GM18520 (cell line): ENCODE data around the gene MAN1A2.

Experiments used
- ATAC-seq: cut with Tn5 transposase; IDR thresholded peaks from one replicate; pipeline ENCODE4 v1.9.1; 2021; ENCODE audit not compliant: unreplicated experiment

MAN1A2 gene

GRCh38 chr1:117359561-117360289, 7.5 kb upstream of the MAN1A2 start:
- ATAC-seq: no peak

DNA sequence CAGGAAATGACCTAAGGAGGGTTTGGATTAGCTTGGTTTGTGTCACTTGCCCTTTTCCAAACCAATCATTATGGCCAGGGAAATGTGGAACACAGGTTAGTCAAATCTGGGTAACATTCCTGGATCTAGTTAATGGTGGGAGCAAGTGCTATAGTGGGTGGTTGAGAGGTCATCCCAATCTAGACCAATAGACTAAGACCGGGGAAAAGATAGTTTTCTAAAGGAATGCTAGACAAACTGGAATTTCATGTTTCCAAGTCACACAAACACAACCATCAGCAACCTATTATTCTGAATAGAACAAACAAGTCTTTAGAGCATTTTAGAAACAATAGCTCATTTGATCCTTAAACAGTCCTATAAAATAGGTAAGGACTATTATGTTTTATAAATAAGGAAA, 4.3 kb upstream of the MAN1A2 start:
- no peak for ATAC-seq

DNA sequence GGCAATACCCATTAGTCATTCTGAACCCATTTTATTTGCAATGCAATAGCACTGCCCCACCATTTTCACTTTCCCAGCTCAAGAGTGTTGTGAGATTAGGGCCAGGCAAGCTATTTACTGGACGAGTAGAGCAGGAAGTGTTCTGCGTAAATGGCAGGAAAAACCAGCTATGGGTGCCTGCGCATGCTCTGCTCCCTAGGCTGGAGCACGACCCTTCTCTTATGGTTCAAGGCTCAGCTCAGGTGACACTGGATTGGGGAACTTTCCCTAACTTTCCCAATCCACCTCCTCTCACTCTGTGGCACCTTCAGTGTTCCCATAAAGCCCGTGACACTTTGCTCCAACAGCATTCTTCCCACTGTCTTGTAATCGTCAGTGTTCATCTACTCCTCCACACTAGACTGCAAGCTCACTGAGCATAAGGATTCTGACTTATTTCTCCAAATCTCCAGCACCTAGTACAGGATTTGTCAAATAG, 3.6 kb upstream of the MAN1A2 start:
- no peak for ATAC-seq

GRCh38 chr1:117364240-117364639, 3.0 kb upstream of the MAN1A2 start:
- no peak for ATAC-seq

DNA sequence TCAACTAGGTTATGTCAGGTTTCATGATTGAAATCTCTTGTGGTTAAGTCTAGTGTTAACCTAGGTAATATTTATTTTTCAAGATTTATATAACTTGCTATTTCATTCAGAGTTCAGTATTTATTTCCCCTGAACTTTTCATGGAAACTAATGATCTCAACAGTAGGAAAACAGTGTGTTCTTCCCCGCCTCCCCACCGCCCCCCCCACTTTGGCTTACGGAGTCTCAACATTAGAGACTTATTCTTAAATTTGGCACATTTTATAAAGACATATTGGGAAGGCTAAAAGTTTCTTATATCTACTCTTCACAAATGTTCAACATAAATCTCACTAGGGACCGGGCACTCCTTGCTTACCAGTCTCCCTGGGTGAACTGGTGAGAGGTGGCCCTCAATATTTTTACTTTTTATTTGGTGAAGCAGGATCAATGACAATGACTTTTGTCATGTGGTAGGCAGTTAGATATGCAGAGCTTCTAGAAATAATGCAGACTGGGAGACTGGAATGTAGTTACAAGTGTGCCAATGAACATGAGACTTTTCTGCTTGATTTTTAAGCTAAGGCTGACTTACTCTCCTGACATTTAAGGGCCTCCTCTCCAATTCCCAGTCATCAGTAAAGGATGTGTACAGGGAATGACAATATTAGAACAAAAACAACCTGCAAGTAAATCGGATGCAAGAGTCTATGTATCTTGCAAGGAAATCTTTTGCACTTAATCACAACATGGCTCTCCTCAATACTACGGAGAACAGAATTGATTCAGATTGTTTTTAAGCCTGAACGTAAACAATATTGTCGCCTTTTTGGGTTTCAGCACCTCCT, 1.7 kb upstream of the MAN1A2 start:
- ATAC-seq: no peak

DNA sequence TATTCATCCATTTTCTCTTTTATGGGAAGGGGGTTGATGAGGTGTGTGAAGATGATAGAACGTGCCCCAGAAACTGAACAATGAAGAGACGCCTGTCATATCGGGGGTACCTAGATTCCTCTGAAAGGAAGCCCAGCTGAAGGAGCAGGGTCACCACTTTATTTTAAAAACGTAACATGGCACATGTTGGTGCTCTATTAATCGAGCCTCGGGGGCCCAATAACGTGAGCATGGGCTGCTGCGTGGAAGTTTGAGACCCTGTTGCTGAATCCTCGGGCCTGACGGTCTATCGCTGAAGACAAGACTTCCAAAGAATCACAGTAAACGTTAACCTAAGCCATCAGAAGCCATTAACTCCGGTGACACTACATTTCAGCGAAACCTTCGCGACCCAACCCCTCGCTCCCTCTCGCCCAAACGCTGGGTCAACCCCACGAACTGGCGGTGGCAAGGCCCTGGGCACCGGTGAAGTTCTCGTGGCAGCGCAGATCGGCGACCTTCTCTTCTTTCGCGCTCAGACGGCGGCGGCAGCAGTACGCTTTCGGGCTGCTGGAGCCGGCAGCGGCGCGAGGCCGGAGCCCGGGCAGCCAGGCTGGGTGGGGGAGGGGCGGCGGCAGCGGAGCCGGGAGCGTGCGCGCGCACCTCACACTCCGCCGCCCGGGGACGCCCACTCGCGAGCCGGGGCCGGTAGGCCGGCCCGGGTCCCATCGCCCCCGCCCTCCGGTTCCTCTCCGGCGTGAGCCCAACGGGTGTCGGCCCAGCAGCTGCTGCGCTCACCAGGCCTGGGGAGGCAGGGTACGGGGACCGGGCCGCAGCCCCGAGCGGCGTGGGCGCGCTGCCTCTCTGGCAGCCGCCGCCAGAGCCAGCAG, 838 bp upstream of the MAN1A2 start:
- ATAC-seq: peak; percentile 32

DNA sequence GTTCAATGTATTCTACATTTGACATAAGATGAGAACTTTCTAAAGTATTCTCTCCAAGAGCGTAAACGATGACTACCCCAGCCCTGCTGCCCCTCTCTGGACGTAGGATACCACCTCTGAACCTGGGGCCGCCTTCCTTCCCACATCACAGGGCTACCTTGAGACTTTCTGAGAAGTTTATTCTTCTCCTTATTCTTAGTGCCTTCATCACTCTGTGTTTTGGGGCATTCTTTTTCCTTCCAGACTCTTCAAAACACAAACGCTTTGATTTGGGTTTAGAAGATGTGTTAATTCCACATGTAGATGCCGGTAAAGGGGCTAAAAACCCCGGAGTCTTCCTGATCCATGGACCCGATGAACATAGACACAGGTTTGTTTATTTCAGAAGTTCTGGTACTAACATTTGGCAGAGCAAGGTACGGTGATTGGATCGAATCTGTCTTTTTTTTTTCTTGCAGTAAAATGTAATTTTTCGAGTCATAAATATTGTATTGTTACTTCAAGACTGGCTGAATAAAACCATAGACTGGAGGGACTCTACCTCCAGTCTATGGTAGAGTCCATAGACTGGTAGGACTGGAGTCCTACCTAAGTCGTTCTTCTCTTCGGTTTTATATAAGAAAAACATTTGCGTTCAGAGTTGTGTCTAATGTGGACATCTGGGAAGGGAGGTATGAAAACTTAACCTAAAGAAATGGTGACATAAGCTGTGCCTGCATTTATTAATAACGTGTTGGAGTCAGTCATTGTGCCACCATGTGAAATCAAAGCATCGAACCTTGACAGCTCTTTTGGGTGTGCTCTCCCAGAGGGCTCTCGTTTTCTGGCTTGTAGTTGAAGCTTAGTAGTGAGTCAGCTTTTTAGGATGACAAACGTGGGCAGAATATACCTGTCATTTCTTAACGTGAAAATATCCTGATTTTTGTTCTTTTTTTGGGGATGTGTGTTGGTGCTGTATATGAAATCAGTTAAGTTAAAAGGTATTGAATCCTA, 1.2 kb downstream of the MAN1A2 start:
- no peak for ATAC-seq

DNA sequence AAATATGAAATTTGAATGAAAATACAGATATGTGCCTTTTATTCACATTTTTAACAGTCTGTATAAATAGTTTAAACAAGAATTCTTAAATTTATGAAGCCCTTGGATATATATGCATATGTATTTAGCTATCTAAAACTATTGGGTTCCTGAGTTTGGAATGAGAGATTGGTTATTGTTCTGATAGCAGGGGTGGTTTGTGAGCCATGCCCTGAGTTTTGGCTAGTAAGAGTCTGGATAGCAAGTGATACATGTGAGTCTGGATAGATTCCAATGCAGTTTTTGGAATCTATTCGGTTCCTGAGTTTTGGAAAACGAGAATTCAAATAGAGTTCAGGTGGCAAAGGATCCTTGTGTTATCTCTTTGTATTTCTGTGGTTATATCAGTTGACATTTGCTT, 2.8 kb downstream of the MAN1A2 start:
- no peak for ATAC-seq

DNA sequence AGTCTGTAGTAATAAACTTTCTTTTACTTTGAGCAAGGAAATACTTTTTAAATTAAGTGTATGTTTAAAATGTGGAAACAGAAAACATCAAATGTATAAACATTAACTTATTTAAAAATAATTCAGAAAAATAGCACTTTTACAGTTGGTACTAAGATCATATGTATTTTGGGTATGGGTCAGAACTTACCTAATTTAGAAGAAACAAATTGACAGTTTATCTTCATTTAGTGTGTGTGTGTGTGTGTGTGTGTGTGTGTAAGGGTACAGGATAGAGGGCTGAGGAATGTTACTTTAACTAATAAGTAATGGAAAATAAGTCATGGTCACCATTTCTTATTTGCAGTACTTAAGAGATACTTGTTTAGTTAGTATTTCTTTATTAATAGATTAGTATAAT, 3.3 kb downstream of the MAN1A2 start:
- ATAC-seq: no peak

- ATAC-seq: no peak
These were observed 4.3 kb downstream of the MAN1A2 start for GRCh38 chr1:117371441-117372151.

GRCh38 chr1:117372863-117373412, 5.7 kb downstream of the MAN1A2 start:
- ATAC-seq: no peak

DNA sequence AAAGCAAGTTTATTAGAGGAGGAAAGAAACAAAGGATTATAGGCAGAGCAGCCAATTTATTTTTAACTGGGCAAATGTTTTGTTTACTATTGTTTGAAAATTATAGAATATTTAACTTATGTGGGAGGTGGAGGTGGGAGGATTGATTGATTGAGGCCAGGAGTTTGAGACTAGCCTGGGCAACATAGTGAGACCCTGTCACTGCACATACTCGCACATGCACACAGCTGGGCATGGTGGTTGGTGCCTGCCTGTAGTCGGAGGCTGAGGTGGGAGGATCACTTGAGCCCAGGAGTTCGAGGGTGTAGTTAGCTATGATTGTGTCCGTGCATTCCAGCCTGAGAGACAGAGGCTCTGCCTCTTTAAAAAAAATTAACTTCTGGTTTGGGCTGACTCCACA, 6.7 kb downstream of the MAN1A2 start:
- ATAC-seq: no peak

DNA sequence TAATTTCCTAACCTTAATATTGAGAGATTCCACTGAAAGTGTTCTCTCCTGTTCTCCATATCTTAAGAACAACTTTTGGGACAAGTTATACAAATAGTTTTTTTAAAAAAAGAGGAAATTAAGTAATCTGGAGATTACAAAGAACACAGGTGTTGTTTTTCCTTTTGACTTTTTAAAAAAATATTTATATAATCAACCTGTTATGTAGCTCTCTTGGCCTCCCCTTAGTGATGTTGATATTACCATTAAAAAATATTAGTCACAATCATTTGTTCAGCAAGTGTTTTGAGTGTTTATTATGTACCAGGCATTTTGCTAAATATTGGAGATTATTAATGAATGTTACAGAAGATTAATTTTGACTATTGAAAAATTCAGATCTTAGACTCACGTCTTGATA, 8.1 kb downstream of the MAN1A2 start:
- ATAC-seq: no peak

DNA sequence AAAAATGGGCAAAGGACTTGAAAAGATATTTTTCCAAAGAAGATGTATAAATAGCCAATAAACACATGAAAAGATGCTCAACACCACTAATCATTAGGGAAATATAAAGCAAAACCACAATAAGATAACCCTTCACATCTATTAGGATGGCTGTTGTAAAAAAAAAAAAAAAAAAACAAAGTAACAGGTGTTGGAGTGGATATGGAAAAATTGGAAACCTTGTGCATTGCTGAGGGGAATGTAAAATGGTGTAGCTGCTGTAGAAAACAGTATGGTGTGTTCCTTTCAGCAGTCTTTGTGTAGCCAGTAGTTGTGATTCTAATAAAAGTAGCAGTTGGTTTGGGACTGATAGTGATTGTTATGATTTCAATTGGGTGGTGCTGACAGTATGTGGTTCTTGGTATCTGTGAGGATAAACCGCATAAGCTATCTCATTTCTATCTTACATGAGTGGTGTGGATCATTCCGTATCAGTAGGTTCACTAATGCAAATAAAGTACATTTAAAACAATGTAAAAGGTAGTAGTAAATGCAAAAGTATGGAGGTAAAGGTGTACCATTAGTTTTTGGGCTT, 19.9 kb downstream of the MAN1A2 start:
- ATAC-seq: no peak

DNA sequence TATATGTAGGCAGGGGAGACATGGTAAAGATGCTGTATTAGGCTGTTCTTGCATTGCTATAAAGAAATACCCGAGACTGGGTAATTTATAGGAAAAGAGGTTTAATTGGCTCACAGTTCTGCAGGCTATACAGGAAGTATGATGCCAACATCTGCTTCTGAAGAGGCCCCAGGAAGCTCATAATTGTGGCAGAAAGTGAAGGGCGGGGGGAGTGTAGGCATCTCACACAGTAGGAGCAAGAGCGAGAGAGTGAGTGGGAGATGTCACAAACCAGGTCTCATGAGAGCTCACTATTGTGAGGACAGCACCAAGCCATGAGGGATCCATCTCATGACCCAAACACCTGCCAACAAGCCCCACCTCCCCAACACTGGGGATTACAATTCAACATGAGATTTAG, 21.1 kb downstream of the MAN1A2 start:
- ATAC-seq: no peak

GRCh38 chr1:117389284-117389683, 22.0 kb downstream of the MAN1A2 start:
- no peak for ATAC-seq

DNA sequence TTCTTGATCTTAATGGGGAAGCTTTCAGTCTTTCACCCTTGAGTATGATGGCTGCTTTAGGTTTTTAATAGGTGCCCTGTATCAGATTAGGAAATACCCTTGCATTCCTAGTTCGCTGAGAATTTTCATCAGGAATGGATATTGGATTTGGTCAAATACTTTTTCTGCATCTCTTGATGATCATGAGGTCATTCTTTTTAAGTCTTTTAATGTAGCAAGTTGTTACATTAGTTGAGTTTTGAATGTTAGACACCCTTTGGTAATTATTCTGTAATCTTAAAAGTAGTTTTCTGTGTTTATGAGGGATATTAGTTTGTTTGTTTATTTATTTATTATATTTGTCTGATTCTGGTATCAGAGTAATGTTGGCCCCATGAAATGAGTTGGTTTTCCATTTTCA, 22.5 kb downstream of the MAN1A2 start:
- no peak for ATAC-seq

DNA sequence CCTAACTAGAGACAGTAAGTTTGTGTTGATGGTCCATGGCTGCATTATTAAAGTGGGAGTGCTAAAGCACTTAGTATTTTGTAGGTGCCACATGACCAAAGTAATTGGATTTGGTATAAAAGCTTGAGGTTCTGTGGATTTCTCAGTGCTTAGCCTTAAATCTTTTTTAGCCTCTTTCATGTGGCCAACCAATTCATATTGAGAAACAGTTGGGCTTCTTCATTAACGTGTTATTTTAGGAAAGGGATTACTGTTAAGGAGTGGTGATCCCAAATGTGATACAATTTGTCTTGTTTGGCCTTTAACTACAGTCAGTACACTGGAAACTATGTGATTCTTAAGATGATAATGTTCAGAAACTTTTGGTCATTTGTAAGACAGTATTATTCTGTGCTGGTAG, 25.5 kb downstream of the MAN1A2 start:
- ATAC-seq: no peak

DNA sequence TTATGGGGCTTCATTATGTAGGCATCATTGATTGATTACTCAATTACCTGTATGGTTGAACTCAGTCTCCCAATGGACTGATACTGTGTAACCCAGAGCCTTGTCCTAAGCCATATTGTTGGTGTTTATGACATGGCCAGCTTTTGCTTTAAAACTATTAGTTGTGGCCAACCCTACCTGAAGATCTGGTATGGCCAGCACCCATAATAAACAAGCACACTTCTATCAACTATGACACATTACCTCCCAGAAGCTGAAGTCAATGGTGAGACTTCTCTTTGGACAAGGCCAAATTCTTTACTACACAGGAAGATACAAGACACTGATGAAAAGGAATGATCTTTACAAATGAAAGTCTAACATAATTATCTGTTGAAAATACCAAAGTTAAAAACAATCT, 28.8 kb downstream of the MAN1A2 start:
- ATAC-seq: no peak
